BE2C (cell line): ENCODE measurements around the gene MTG1.
"Not testable (repeated sequence)": the region's sequence is repeated elsewhere in the genome, so short reads cannot be mapped to it uniquely, and the experiment has no call there.

ENCODE experiments used
- DNase-seq: peaks from one replicate; pipeline ENCODE4 v3.0.0-alpha.2; 2020
- H3K27me3 ChIP-seq: fragments of 250-450 bp; sonication (Bioruptor Pico); 2 replicates; pipeline ENCODE4 v1.5.1; 2020; ENCODE audit warnings: mild to moderate bottlenecking
- H3K36me3 ChIP-seq: fragments of 250-450 bp; sonication (Bioruptor Pico); 2 replicates; pipeline ENCODE4 v1.5.1; 2020; ENCODE audit warnings: mild to moderate bottlenecking
- H3K4me1 ChIP-seq: fragments of 250-450 bp; sonication (Bioruptor Pico); 2 replicates; pipeline ENCODE4 v1.5.1; 2020
- H3K4me3 ChIP-seq: 2 replicates; pipeline ENCODE4 v1.5.1; 2011; ENCODE audit warnings: low read depth, low read length
- H3K9me3 ChIP-seq: fragments of 250-450 bp; sonication (Bioruptor Pico); 2 replicates; pipeline ENCODE4 v1.5.1; 2020
- TF ChIP-seq, protein P1 (sequence below): IDR thresholded peaks from 2 replicates; pipeline ENCODE4 v1.5.1; 2012; ENCODE audit warnings: mild to moderate bottlenecking, low read depth, low read length

MTG1 gene

DNA sequence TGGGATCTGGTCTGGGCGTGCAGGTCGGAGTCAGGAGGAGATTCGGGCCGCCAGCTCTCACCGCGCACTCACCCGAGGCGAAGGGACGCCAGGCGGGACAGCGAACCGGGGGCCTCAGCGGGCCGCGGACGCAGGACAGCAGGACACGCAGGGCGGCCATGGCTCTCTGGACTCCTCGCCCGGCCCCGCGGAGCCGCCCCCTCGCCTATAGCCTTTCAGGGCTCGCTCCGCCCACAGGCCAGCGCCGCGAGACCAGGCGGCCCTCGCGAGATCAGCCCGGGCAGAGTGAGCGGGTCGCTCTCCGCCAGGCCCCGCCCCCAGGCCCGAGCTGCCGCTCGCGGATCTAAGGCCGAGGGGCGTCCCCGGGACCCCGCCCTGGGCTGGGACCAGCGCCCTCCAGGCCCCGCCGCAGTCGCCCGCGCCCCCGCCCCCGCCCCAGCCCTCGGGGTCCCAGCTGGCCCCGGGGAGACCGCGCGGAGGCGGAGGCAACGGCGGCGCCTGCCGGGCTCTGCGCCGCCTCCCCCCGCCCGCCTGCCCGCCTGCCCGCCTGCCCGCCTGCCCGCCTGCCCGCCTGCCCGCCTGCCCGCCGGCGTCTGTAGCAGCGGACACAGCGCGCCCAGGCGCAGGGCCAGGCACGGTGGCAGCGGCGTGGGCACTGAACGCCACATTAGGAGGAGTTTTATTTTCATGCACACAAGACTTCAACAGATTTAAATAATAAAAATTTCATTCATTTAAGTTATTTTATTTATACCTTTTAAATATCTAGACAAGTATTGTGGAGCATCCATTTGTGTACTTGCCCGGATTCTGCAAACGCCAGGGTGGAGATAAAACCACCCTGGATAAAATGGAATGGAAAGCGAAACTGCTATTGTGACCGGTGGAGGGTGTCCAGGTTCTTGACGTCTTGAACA is 20.5 kb upstream of the MTG1 start, which contains the start of gene ECHS1:
Gene ECHS1 (minus strand): TSS at position 181 of the 917 bp plus-strand sequence. CDS start 21 bp downstream, at position 160.
- Histone ChIP-seq H3K27me3 (no peaks in the 10 kb centered on the region), H3K4me1 (no peaks in the 10 kb centered on the region; the same call in 1 of the 2 replicates), H3K9me3 (no peaks in the 10 kb centered on the region), H3K36me3 (peaks cover 16% of the 10 kb centered on the region), H3K4me3 (peak within 1 kb of the TSS; percentile 63)
- TF ChIP-seq, protein P1, sequence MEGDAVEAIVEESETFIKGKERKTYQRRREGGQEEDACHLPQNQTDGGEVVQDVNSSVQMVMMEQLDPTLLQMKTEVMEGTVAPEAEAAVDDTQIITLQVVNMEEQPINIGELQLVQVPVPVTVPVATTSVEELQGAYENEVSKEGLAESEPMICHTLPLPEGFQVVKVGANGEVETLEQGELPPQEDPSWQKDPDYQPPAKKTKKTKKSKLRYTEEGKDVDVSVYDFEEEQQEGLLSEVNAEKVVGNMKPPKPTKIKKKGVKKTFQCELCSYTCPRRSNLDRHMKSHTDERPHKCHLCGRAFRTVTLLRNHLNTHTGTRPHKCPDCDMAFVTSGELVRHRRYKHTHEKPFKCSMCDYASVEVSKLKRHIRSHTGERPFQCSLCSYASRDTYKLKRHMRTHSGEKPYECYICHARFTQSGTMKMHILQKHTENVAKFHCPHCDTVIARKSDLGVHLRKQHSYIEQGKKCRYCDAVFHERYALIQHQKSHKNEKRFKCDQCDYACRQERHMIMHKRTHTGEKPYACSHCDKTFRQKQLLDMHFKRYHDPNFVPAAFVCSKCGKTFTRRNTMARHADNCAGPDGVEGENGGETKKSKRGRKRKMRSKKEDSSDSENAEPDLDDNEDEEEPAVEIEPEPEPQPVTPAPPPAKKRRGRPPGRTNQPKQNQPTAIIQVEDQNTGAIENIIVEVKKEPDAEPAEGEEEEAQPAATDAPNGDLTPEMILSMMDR, result no peak
- peak; percentile 97 for DNase-seq

GRCh38 chr10:133375357-133376115 is 18.4 kb upstream of the MTG1 start:
- no peak for DNase-seq
- TF ChIP-seq, protein P1, result no peak
- no peaks in the 10 kb centered on the region for H3K36me3 ChIP-seq
- no peaks in the 10 kb centered on the region; the same call in 1 of the 2 replicates for H3K4me1 ChIP-seq
- H3K9me3 ChIP-seq, result no peaks in the 10 kb centered on the region
- no peaks in the 10 kb centered on the region for H3K27me3 ChIP-seq
- H3K4me3 ChIP-seq, result no peak overlapping the region

GRCh38 chr10:133376183-133376582 is 17.8 kb upstream of the MTG1 start:
- DNase-seq, H3K4me3 ChIP-seq: not testable (repeated sequence)

GRCh38 chr10:133377025-133377817 is 16.7 kb upstream of the MTG1 start:
- Histone ChIP-seq H3K27me3 (no peaks in the 10 kb centered on the region), H3K36me3 (no peaks in the 10 kb centered on the region), H3K9me3 (no peaks in the 10 kb centered on the region), H3K4me1 (no peaks in the 10 kb centered on the region; the same call in 1 of the 2 replicates), H3K4me3 (no peak overlapping the region)
- TF ChIP-seq, protein P1, result no peak
- DNase-seq, result no peak

More at GRCh38 chr10:133376183-133376582, 17.8 kb upstream of the MTG1 start:
- not testable (repeated sequence) for H3K27me3 ChIP-seq, H3K4me1 ChIP-seq, H3K36me3 ChIP-seq, H3K9me3 ChIP-seq

DNA sequence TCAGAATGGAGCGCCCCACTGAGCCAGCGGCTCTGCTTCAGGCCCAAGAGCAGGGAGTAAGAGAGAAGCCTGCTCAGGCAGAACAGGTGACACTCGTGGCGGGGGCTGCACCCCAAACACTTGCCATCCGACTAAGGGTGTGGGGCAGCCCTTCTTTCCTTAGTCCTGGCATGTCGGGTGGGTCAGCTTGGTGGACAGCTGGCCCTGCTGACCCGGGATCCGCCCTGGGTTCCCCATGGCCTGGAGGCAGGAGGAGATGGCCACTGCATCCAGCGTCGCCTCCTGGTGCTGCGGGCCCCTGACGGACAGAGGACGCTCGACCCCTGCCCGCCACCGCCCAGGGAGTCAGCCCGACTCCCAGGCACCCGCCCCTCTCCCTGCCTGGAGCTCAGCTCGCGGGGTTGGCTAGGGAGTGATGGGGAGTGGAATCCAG is 16.1 kb upstream of the MTG1 start:
- H3K36me3 ChIP-seq, result no peaks in the 10 kb centered on the region
- peak overlapping the region; percentile 69 for H3K4me3 ChIP-seq
- no peaks in the 10 kb centered on the region; the same call in 1 of the 2 replicates for H3K4me1 ChIP-seq
- no peaks in the 10 kb centered on the region for H3K27me3 ChIP-seq
- H3K9me3 ChIP-seq, result no peaks in the 10 kb centered on the region
- DNase-seq, result no peak
- TF ChIP-seq, protein P1, result no peak
